C1 segment of cervical spinal cord (tissue), 14 donors: ENCODE measurements around the gene SLC34A1.

Source experiments
- DNase-seq, 14 donors: peaks; one replicate each; lab custom pipeline; 2025; lab: John Stamatoyannopoulos, UW

SLC34A1 gene

DNA sequence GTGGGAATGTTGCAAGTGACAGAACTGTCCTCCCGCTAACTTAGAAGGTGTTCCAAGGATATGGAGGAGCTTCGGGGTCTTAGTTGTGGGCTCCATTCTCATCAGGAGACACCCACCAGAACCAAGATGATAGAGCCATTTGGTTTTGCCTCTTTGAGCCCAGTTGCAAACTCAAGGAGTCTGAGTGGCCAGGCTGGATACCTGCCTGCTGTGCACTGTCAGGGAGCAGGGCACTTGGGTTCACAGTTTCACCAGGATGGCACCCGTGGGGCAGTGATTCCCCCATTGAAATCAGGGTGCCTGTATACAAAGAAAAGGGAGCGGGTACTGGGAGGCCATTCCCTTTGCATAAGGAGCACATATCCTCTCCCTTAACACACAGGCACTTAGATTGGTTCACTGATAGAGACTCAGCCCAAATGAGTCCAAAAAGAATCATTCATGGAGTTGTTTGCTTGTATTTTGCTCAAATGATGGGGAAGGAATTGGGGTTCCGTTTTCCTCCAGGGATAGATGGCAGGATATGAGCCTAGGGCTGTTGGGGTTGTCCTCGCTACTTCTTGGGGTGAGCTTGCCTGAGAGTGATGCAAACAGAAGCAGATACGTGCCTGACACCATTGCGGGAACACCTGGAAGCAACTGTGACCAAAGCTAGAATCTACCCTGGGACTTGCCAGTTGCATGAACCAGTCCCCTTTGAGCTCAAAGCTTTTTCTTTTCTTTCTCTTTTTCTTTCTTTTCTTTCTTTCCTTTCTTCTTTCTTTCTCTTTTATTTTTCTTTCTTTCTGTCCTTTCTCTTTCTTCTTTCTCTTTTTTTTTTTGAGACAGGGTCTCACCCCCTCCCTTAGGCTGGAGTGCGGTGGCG lies 61.0 kb downstream of the SLC34A1 start:
- no peak for DNase-seq

DNA sequence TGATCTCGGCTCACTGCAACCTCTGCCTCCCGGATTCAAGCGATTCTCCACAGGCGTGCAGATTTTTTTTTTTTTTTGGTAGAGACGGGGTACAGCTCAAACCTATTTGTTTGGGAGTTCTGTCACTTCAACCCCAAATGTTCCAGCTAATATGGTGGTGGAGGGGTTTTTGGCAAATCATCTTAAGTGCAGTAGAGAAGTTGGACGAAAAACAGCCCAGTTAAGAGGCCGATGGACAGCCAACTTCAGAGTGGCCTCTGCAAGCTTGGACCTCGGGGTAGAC lies 61.6 kb downstream of the SLC34A1 start:
- no peak for DNase-seq

DNA sequence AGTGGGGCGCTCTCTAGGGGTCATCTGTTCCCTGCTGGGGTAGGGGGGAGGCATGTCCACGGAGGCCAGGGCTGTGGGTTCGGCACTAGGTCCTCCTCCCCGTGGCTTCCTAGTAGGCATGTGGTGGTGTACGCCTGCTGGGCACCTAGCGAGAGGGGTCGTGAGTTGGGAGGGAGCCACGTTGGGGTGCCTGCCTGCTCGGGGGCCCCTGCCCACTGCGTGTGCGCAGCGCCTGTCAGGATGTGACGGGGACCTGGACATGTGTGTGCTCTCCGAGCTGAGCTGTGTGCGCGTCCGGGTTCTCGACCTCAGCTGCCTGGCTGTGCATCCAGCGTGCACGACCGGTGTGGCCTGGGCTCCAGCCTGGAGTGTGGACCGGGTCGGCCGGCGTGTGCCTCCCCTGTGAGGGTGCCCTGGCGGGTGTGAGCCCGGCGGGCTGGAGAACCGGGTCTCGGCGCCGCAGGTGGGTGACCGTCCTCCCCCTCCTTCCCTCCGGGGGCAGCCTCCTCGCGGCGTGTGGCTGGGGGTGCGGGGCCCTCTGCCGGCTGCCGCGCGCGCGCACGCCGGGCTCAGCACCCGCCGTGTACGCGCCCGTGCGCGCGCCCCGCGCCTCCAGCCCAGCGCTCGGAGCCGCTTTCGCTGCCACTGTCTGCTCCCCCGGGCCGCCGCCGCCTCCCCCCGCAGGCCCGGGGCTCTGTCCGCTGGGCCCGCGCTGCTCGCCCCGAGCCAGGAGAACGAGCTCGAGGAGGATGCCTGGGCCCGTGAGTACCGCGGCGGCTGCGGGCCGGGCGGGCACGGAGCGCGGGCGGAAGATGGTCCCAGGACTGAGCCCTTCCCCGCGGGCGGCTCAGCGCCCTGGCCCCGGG lies 62.2 kb downstream of the SLC34A1 start, which contains the start of gene PRR7:
TSS of gene PRR7 (plus strand) at position 615 of the 866 bp plus-strand sequence. CDS start 8,254 bp downstream, outside the sequence.
- DNase-seq: peak in 12 of 14 donors; percentile 44 to 82 (median 56)

DNA sequence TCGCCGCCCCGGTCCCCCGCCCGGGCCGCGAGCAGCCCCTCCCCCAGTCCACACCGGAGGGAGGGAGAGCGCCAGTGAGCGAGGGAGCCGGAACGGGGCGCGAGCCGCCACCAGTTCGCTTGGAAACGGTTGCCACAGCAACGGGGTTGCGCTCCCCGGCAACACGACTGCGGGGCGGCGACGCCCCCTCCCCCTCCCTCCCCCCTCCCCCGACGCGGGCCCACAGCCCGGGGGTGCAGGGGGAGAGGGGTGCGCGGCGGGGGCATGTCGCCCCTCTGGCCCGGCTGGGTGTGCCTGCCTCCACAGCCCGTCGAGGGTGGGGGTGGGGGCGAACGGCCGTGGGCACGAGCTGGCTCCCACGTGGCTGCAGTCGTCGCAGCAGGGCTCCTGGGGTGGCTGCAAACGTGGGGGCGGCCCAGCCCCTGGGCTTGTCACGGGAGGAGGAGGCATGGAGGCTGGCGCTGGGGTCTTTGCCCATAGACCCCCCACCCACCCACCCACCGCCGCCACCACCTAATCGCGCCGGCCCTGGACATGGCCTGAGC lies 62.9 kb downstream of the SLC34A1 start:
- peak in 12 of 14 donors; percentile 42 to 83 (median 68) for DNase-seq

DNA sequence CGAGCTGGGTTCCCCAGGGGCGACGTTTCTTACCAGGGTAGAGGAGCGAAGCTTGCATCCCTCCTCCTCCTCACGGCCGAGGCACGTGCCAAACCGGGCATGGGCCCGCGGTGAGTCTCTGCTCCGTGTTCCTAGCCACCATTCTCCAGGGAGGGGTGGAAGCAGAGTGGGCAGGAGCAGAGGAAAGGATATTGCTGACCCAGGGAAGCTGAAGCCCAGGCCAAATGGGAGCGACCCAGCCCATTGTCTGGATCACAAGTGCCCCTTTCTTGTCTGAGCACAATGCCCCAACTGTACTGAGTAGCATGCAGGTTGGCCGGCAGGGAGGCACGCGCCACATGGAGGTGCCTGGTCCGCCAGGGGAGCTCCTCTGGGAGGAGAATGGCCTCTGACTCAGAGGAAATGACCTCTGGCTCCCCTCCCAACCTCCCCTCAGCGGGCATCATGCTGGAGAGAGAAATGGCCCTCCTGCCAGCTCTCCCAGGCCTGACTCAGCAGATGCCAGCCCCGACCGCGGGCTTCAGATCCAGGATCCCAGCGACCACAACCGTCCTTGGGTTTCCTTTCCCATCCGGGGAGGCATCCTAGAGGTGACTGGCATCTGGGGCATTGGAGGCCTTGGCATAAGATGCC lies 63.5 kb downstream of the SLC34A1 start:
- DNase-seq: peak in 12 of 14 donors; percentile 50 to 95 (median 83)
